Panc1 (cell line): ENCODE measurements around the gene TUBGCP3. TPM values are rescaled to one million over a fixed set of nuclear protein-coding genes. Genes with fewer than 3 reads are reported as not detected.

ENCODE experiments used
- ATAC-seq: fragments of 200-7000 bp; cut with Tn5 transposase; 2 replicates; pipeline ENCODE4 v1.9.1; 2020; ENCODE audit warnings: mild to moderate bottlenecking, moderate library complexity
- BruUV-seq: library from RNA; stranded (reverse); fragments of 400-500 nt; replicated peaks from 2 replicates; lab custom pipeline; 2021; lab: Mats Ljungman, UMichigan
- CTCF ChIA-PET: fragments of 300-600 bp; sonication (Branson Sonifier 250); formaldehyde crosslinking; loops from one replicate; lab custom pipeline; 2022; ENCODE audit warnings: antibody characterized with exemption; lab: Charles Lee
- POLR2A ChIA-PET: fragments of 300-600 bp; sonication (Branson Sonifier 250); formaldehyde crosslinking; loops from one replicate; lab custom pipeline; 2022; ENCODE audit warnings: antibody characterized with exemption; lab: Charles Lee
- DNase-seq: peaks from one replicate; pipeline ENCODE4 v3.0.0-alpha.2; 2010; ENCODE audit warnings: low read depth, low spot score
- H3K27ac ChIP-seq: 2 replicates; pipeline ENCODE4 v1.5.1; 2011; ENCODE audit warnings: mild to moderate bottlenecking, low read length, inconsistent platforms
- H3K27me3 ChIP-seq: fragments of 200-500 bp; sonication (Bioruptor generic); 2 replicates; pipeline ENCODE4 v1.6.0; 2014; ENCODE audit warnings: low read length, inconsistent platforms; ENCODE audit not compliant: control insufficient read depth, insufficient read depth
- H3K36me3 ChIP-seq: fragments of 200-500 bp; sonication (Bioruptor generic); 2 replicates; pipeline ENCODE4 v1.5.1; 2014; ENCODE audit warnings: inconsistent platforms, mild to moderate bottlenecking, low read length, moderate library complexity; ENCODE audit not compliant: control insufficient read depth, insufficient read depth
- H3K4me1 ChIP-seq: 2 replicates; pipeline ENCODE4 v1.5.1; 2011; ENCODE audit warnings: inconsistent platforms, mild to moderate bottlenecking, low read length, moderate library complexity; ENCODE audit not compliant: control insufficient read depth, insufficient read depth
- H3K4me3 ChIP-seq, 2 experiments: 2 replicates each; pipeline ENCODE4 v1.5.1; 2011 to 2012; ENCODE audit warnings: low read depth in 2 of 2, low read length in 2 of 2, mild to moderate bottlenecking in 2 of 2, inconsistent platforms in 1 of 2, moderate library complexity in 1 of 2
- H3K9me3 ChIP-seq: fragments of 200-500 bp; sonication (Bioruptor generic); 2 replicates; pipeline ENCODE4 v1.5.1; 2014; ENCODE audit warnings: low read depth, mild to moderate bottlenecking, inconsistent platforms, low read length, moderate library complexity; ENCODE audit not compliant: control insufficient read depth, insufficient read depth
- CTCF ChIP-seq: fragments of 450-650 bp; IDR thresholded peaks from 2 replicates; pipeline ENCODE4 v1.5.1; 2017; ENCODE audit warnings: mild to moderate bottlenecking
- POLR2AphosphoS5 ChIP-seq: IDR thresholded peaks from 2 replicates; pipeline ENCODE4 v1.6.1; 2012; ENCODE audit warnings: mild to moderate bottlenecking, low read depth, low read length, moderate library complexity
- REST ChIP-seq, 2 experiments: IDR thresholded peaks; 2 replicates each; pipeline ENCODE4 v1.6.1; 2011 to 2012; ENCODE audit warnings: low read depth in 2 of 2, control low read depth in 1 of 2, low read length in 1 of 2, mild to moderate bottlenecking in 1 of 2, moderate library complexity in 1 of 2; ENCODE audit not compliant: insufficient read depth in 1 of 2
- SIN3A ChIP-seq: IDR thresholded peaks from 2 replicates; pipeline ENCODE4 v1.6.1; 2012; ENCODE audit warnings: low read depth, mild to moderate bottlenecking, low read length, moderate library complexity, borderline replicate concordance; ENCODE audit not compliant: insufficient read depth
- TCF7L2 ChIP-seq: IDR thresholded peaks from 2 replicates; pipeline ENCODE4 v1.6.1; 2011; ENCODE audit warnings: mild to moderate bottlenecking, low read depth, low read length, inconsistent platforms
- in situ Hi-C: cut with HindIII; loops from 2 replicates; pipeline ENCODE4 v1.10.0; 2016; ENCODE audit warnings: low sequenced_read_pairs, low pct_unique_long_range_greater_than_20kb
- intact Hi-C: fragments of 100-400 bp; cut with micrococcal nuclease; formaldehyde crosslinking; loops from one replicate; pipeline ENCODE4 v1.10.0; 2022; ENCODE audit not compliant: unreplicated experiment
- total RNA-seq: library from RNA; stranded (reverse); gene quantifications from one replicate; pipeline ENCODE4 v1.2.1, GENCODE V29; 2021; ENCODE audit not compliant: unreplicated experiment

Gene TUBGCP3
- total RNA-seq, 1 experiment from 2014 or later, result 28.4 TPM

GRCh38 chr13:112624602-112625430 is 36.9 kb upstream of the TUBGCP3 start:
- no peak for DNase-seq
- Histone ChIP-seq H3K36me3 (no peaks in the 10 kb centered on the region), H3K9me3 (no peaks in the 10 kb centered on the region), H3K27me3 (no peaks in the 10 kb centered on the region), H3K4me1 (no peaks in the 10 kb centered on the region), H3K27ac (no peak overlapping the region), H3K4me3 (no peak overlapping the region)
- intact Hi-C loops, result no loop called here
- in situ Hi-C loops, result no loop called here
- no peak for TF ChIP-seq CTCF
- no peak for TF ChIP-seq REST (IDR thresholded peaks at IDR 0.05; ENCODE audit: insufficient read depth in 1 of 2, low read depth in 2 of 2, low read length in 1 of 2)
- no peak for TF ChIP-seq SIN3A
- TF ChIP-seq TCF7L2, result no peak
- no peak for TF ChIP-seq POLR2AphosphoS5
- no peak for ATAC-seq
- CTCF ChIA-PET, result no interaction called here
- POLR2A ChIA-PET, result no interaction called here
- no TSS peak for BruUV-seq

GRCh38 chr13:112624040-112624439 is 36.1 kb upstream of the TUBGCP3 start:
- TF ChIP-seq TCF7L2, result no peak
- no peak for TF ChIP-seq REST (IDR thresholded peaks at IDR 0.05; ENCODE audit: insufficient read depth in 1 of 2, low read depth in 2 of 2, low read length in 1 of 2)
- no peak for TF ChIP-seq SIN3A
- TF ChIP-seq POLR2AphosphoS5, result no peak
- no peak for TF ChIP-seq CTCF
- Histone ChIP-seq H3K27ac (no peak overlapping the region), H3K36me3 (no peaks in the 10 kb centered on the region), H3K4me1 (no peaks in the 10 kb centered on the region), H3K27me3 (no peaks in the 10 kb centered on the region), H3K9me3 (no peaks in the 10 kb centered on the region), H3K4me3 (no peak overlapping the region)
- DNase-seq (no peak), ATAC-seq (no peak)
- CTCF ChIA-PET, result no interaction called here
- in situ Hi-C loops (no loop called here), intact Hi-C loops (no loop called here)
- POLR2A ChIA-PET, result no interaction called here
- BruUV-seq, result no TSS peak
